Caco-2 (cell line): ENCODE results near the gene SLC29A3. TPM values are rescaled to one million over a fixed set of nuclear protein-coding genes. Genes with fewer than 3 reads are reported as not detected.

Experiments
- BruUV-seq: library from RNA; stranded (reverse); fragments of 400-500 nt; replicated peaks from 2 replicates; lab custom pipeline; 2021; lab: Mats Ljungman, UMichigan
- CTCF ChIA-PET: fragments of 300-600 bp; sonication (Branson Sonifier 250); formaldehyde crosslinking; loops from one replicate; lab custom pipeline; 2022; ENCODE audit warnings: antibody characterized with exemption; lab: Charles Lee
- POLR2A ChIA-PET: fragments of 300-600 bp; sonication (Branson Sonifier 250); formaldehyde crosslinking; loops from one replicate; lab custom pipeline; 2022; ENCODE audit warnings: antibody characterized with exemption; lab: Charles Lee
- DNase-seq, 2 experiments: peaks; one replicate each; pipeline versions ENCODE4 v3.0.0 to v3.0.0-alpha.2; 2020 to 2022
- H3K27me3 ChIP-seq: replicated peaks from 2 replicates; pipeline ENCODE4 v1.6.0; 2011; ENCODE audit warnings: low read length; ENCODE audit not compliant: control insufficient read depth, insufficient read depth
- H3K36me3 ChIP-seq: 2 replicates; pipeline ENCODE4 v1.5.1; 2011; ENCODE audit warnings: low read length; ENCODE audit not compliant: control insufficient read depth, insufficient read depth
- H3K4me1 ChIP-seq: fragments of 250-450 bp; sonication (Bioruptor Pico); 2 replicates; pipeline ENCODE4 v1.5.1; 2020; ENCODE audit warnings: mild to moderate bottlenecking
- H3K4me3 ChIP-seq: 2 replicates; pipeline ENCODE4 v1.5.1; 2011; ENCODE audit warnings: low read depth, mild to moderate bottlenecking, control low read depth, low read length
- H3K9me3 ChIP-seq: fragments of 250-450 bp; sonication (Bioruptor Pico); 2 replicates; pipeline ENCODE4 v1.5.1; 2020; ENCODE audit warnings: mild to moderate bottlenecking, moderate library complexity
- H3K27ac Mint-ChIP-seq: one replicate; pipeline ENCODE4 v1.8.0; 2022; ENCODE audit warnings: mixed read lengths; ENCODE audit not compliant: unreplicated experiment
- H3K27me3 Mint-ChIP-seq: one replicate; pipeline ENCODE4 v1.8.0; 2022; ENCODE audit warnings: mixed read lengths; ENCODE audit not compliant: insufficient read depth, unreplicated experiment
- H3K36me3 Mint-ChIP-seq: one replicate; pipeline ENCODE4 v1.8.0; 2022; ENCODE audit warnings: mild to moderate bottlenecking, mixed read lengths; ENCODE audit not compliant: insufficient read depth, unreplicated experiment
- H3K4me1 Mint-ChIP-seq: one replicate; pipeline ENCODE4 v1.8.0; 2022; ENCODE audit warnings: low read depth, mixed read lengths; ENCODE audit not compliant: unreplicated experiment
- H3K4me3 Mint-ChIP-seq: one replicate; pipeline ENCODE4 v1.8.0; 2022; ENCODE audit warnings: mild to moderate bottlenecking, moderate library complexity, mixed read lengths; ENCODE audit not compliant: unreplicated experiment
- H3K9me3 Mint-ChIP-seq: one replicate; pipeline ENCODE4 v1.8.0; 2022; ENCODE audit warnings: mixed read lengths; ENCODE audit not compliant: unreplicated experiment
- CTCF ChIP-seq, 2 experiments: fragments of 200-600 bp in 1 of 2; IDR thresholded peaks; 1 replicate in 1 of 2; 2 replicates in 1 of 2; pipeline versions ENCODE4 v1.5.1 to v1.8.0; 2011 to 2022; ENCODE audit warnings: antibody characterized with exemption in 1 of 2, control low read depth in 1 of 2, inconsistent platforms in 1 of 2, low read depth in 1 of 2, low read length in 1 of 2, mild to moderate bottlenecking in 1 of 2, moderate library complexity in 1 of 2; ENCODE audit not compliant: insufficient read depth in 1 of 2, severe bottlenecking in 1 of 2, unreplicated experiment in 1 of 2
- intact Hi-C: fragments of 100-400 bp; cut with micrococcal nuclease; formaldehyde crosslinking; loops from one replicate; pipeline ENCODE4 v1.10.0; 2022; ENCODE audit not compliant: unreplicated experiment
- total RNA-seq: library from RNA; stranded (reverse); gene quantifications from 2 replicates; pipeline ENCODE4 v1.2.3, GENCODE V29; 2022

SLC29A3 gene
- total RNA-seq, 1 experiment from 2014 or later, result 20.7 TPM

GRCh38 chr10:71331736-71332135 is 12.7 kb downstream of the SLC29A3 start:
- H3K27me3 ChIP-seq, result no peaks in the 10 kb centered on the region
- ChIA-PET CTCF (interaction anchor here (0.9 kb wide), 1 partner anchor 12 kb away, joined by 3 read pairs; no protein-coding TSS in a partner anchor), POLR2A (no interaction called here)
- Mint-ChIP-seq H3K4me1 (peaks cover 33% of the 10 kb centered on the region), H3K9me3 (no peaks in the 10 kb centered on the region), H3K4me3 (no peak overlapping the region), H3K27me3 (no peaks in the 10 kb centered on the region), H3K36me3 (no peaks in the 10 kb centered on the region), H3K27ac (no peak overlapping the region)
- no TSS peak for BruUV-seq
- no peak for DNase-seq
- no peak for TF ChIP-seq CTCF (IDR thresholded peaks at IDR 0.05; ENCODE audit: insufficient read depth in 1 of 2, low read depth in 1 of 2, low read length in 1 of 2, severe bottlenecking in 1 of 2, unreplicated experiment in 1 of 2)
- no peak overlapping the region for H3K4me3 ChIP-seq
- peaks cover 37% of the 10 kb centered on the region for H3K4me1 ChIP-seq
- H3K9me3 ChIP-seq, result no peaks in the 10 kb centered on the region
- H3K36me3 ChIP-seq, result no peaks in the 10 kb centered on the region
- intact Hi-C loops, result no loop called here

DNA sequence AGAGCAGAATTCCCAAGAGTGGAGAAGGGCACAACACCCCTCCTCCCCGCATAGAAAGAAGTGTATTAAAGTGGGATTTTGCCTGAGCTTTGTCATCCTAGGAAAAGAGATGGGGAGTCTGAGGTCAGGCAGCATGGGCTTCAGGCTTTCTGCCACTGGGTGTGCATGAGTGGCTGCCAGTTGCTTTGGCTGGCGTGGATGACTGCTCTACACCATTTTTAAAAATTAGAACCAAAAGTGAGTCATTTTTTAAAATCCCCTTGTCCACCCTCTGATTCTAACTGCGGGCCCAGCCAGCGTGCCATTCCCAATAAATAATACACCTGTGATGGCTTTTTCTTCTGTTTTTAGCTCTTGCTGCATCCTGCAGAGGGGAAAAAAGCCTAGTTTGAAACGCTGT is 13.4 kb downstream of the SLC29A3 start:
- Mint-ChIP-seq H3K36me3 (no peaks in the 10 kb centered on the region), H3K27me3 (no peaks in the 10 kb centered on the region), H3K27ac (no peak overlapping the region), H3K4me3 (no peak overlapping the region), H3K4me1 (peaks cover 36% of the 10 kb centered on the region), H3K9me3 (no peaks in the 10 kb centered on the region)
- Histone ChIP-seq H3K4me1 (peaks cover 44% of the 10 kb centered on the region), H3K27me3 (no peaks in the 10 kb centered on the region), H3K9me3 (no peaks in the 10 kb centered on the region), H3K4me3 (no peak overlapping the region), H3K36me3 (no peaks in the 10 kb centered on the region)
- DNase-seq, result no peak
- intact Hi-C loops, result no loop called here
- no peak for TF ChIP-seq CTCF (IDR thresholded peaks at IDR 0.05; ENCODE audit: insufficient read depth in 1 of 2, low read depth in 1 of 2, low read length in 1 of 2, severe bottlenecking in 1 of 2, unreplicated experiment in 1 of 2)
- no TSS peak for BruUV-seq
- POLR2A ChIA-PET, result no interaction called here
- CTCF ChIA-PET, result interaction anchor here (0.9 kb wide), 1 partner anchor 13 kb away, joined by 3 read pairs; the partner anchor contains the start of gene SLC29A3

GRCh38 chr10:71333129-71333887 is 14.2 kb downstream of the SLC29A3 start:
- peak overlapping the region; percentile 45 for H3K27ac Mint-ChIP-seq
- intact Hi-C loops, result no loop called here
- H3K4me1 Mint-ChIP-seq, result peaks cover 36% of the 10 kb centered on the region
- CTCF ChIA-PET, result interaction anchor here (0.9 to 1.7 kb wide), 3 partner anchors 11 to 14 kb away, joined by 3 to 23 read pairs (median 6); partner anchors contain the start of gene SLC29A3
- Histone ChIP-seq H3K4me1 (peaks cover 52% of the 10 kb centered on the region), H3K27me3 (no peaks in the 10 kb centered on the region), H3K36me3 (no peaks in the 10 kb centered on the region), H3K4me3 (no peak overlapping the region), H3K9me3 (no peaks in the 10 kb centered on the region)
- H3K36me3 Mint-ChIP-seq, result no peaks in the 10 kb centered on the region
- POLR2A ChIA-PET, result no interaction called here
- H3K27me3 Mint-ChIP-seq, result no peaks in the 10 kb centered on the region
- H3K4me3 Mint-ChIP-seq, result no peak overlapping the region
- no TSS peak for BruUV-seq
- DNase-seq, result no peak
- no peak for TF ChIP-seq CTCF (IDR thresholded peaks at IDR 0.05; ENCODE audit: insufficient read depth in 1 of 2, low read depth in 1 of 2, low read length in 1 of 2, severe bottlenecking in 1 of 2, unreplicated experiment in 1 of 2)
- H3K9me3 Mint-ChIP-seq, result no peaks in the 10 kb centered on the region
